HCT116 (cell line): ENCODE data around the gene RUNX1. TPM values are rescaled to one million over a fixed set of nuclear protein-coding genes. Genes with fewer than 3 reads are reported as not detected.

Experiments
- ATAC-seq: fragments of 200-7000 bp; cut with Tn5 transposase; 2 replicates; pipeline ENCODE4 v1.9.1; 2020; ENCODE audit warnings: mild to moderate bottlenecking, moderate library complexity
- BruUV-seq: library from RNA; stranded (reverse); fragments of 400-500 nt; replicated peaks from 2 replicates; lab custom pipeline; 2021; lab: Mats Ljungman, UMichigan
- CTCF ChIA-PET: fragments of 300-600 bp; sonication (Branson Sonifier 250); formaldehyde crosslinking; loops from one replicate; lab custom pipeline; 2021; ENCODE audit warnings: antibody characterized with exemption; lab: Charles Lee
- POLR2A ChIA-PET: fragments of 300-600, 350-600 bp; sonication (Branson Sonifier 250); formaldehyde crosslinking; loops from one replicate; lab custom pipeline; 2021; ENCODE audit warnings: antibody characterized with exemption; lab: Charles Lee
- RAD21 ChIA-PET, 2 experiments: fragments of 300-600 bp; sonication (Branson Sonifier 250); formaldehyde crosslinking; loops; one replicate each; lab custom pipeline; 2023; ENCODE audit warnings: low total read pairs in 2 of 2; ENCODE audit not compliant: uncharacterized antibody in 2 of 2, unreplicated experiment in 2 of 2, low non-redundant PET in 1 of 2; lab: Charles Lee
- DNase-seq: peaks from one replicate; pipeline ENCODE4 v3.0.0-alpha.2; 2010; ENCODE audit warnings: low read depth, low spot score
- H2AFZ ChIP-seq: fragments of 200-600 bp; shearing (Covaris generic), sonication (generic); 2 replicates; pipeline ENCODE4 v1.6.1; 2017; ENCODE audit warnings: low read depth, mixed run types, mixed read lengths, antibody characterized with exemption, low read length; ENCODE audit not compliant: poor library complexity, severe bottlenecking
- H3K27ac ChIP-seq: 2 replicates; pipeline ENCODE4 v1.5.1; 2012; ENCODE audit warnings: low read depth, low read length
- H3K27me3 ChIP-seq: fragments of 200-600 bp; sonication (generic); 2 replicates; pipeline ENCODE4 v1.6.1; 2016; ENCODE audit warnings: mixed run types, low read length, mixed read lengths; ENCODE audit not compliant: insufficient read depth
- H3K36me3 ChIP-seq, 2 experiments: fragments of 200-500 bp in 1 of 2; fragments of 200-600 bp in 1 of 2; sonication (Bioruptor generic) in 1 of 2; sonication (generic) in 1 of 2; 2 replicates each; pipeline versions ENCODE4 v1.5.1 to v1.6.1; 2014 to 2016; ENCODE audit warnings: low read length in 2 of 2, inconsistent platforms in 1 of 2, mixed read lengths in 1 of 2, mixed run types in 1 of 2; ENCODE audit not compliant: insufficient read depth in 2 of 2, control insufficient read depth in 1 of 2
- H3K4me1 ChIP-seq, 2 experiments: fragments of 200-600 bp in 1 of 2; sonication (generic) in 1 of 2; 2 replicates each; pipeline versions ENCODE4 v1.5.1 to v1.6.1; 2012 to 2017; ENCODE audit warnings: low read length in 2 of 2, inconsistent platforms in 1 of 2, mild to moderate bottlenecking in 1 of 2, mixed read lengths in 1 of 2, mixed run types in 1 of 2, moderate library complexity in 1 of 2; ENCODE audit not compliant: insufficient read depth in 2 of 2, control insufficient read depth in 1 of 2
- H3K4me2 ChIP-seq: fragments of 200-600 bp; sonication (generic); 2 replicates; pipeline ENCODE4 v1.6.1; 2017; ENCODE audit warnings: mixed run types, low read length, mixed read lengths
- H3K4me3 ChIP-seq, 2 experiments: fragments of 200-600 bp in 1 of 2; sonication (generic) in 1 of 2; replicated peaks in 1 of 2; 2 replicates each; pipeline ENCODE4 v1.5.1; 2011 to 2016; ENCODE audit warnings: low read length in 2 of 2, control low read depth in 1 of 2, low read depth in 1 of 2, mild to moderate bottlenecking in 1 of 2, mixed read lengths in 1 of 2, mixed run types in 1 of 2
- H3K79me2 ChIP-seq: fragments of 200-600 bp; sonication (generic); 2 replicates; pipeline ENCODE4 v1.6.1; 2017; ENCODE audit warnings: mild to moderate bottlenecking, mixed run types, low read length, moderate library complexity, mixed read lengths; ENCODE audit not compliant: insufficient read depth
- H3K9ac ChIP-seq: fragments of 200-600 bp; sonication (generic); 2 replicates; pipeline ENCODE4 v1.6.1; 2016; ENCODE audit warnings: low read length, mixed read lengths
- H3K9me2 ChIP-seq: fragments of 200-600 bp; sonication (generic), shearing (Covaris generic); 2 replicates; pipeline ENCODE4 v1.6.1; 2017; ENCODE audit warnings: mixed run types, mild to moderate bottlenecking, moderate library complexity; ENCODE audit not compliant: insufficient read depth
- H3K9me3 ChIP-seq, 2 experiments: fragments of 200-500 bp in 1 of 2; fragments of 200-600 bp in 1 of 2; sonication (Bioruptor generic) in 1 of 2; sonication (generic) in 1 of 2; 2 replicates each; pipeline ENCODE4 v1.6.1; 2014 to 2017; ENCODE audit warnings: low read length in 2 of 2, mixed read lengths in 2 of 2, inconsistent platforms in 1 of 2, low read depth in 1 of 2, mild to moderate bottlenecking in 1 of 2, mixed run types in 1 of 2, moderate library complexity in 1 of 2; ENCODE audit not compliant: control insufficient read depth in 1 of 2, insufficient read depth in 1 of 2
- H4K20me1 ChIP-seq: fragments of 200-600 bp; sonication (generic), shearing (Covaris generic); 2 replicates; pipeline ENCODE4 v1.6.1; 2017; ENCODE audit warnings: mixed run types, mild to moderate bottlenecking, moderate library complexity; ENCODE audit not compliant: insufficient read depth
- CBX3 ChIP-seq: IDR thresholded peaks from 2 replicates; pipeline ENCODE4 v1.6.1; 2012; ENCODE audit warnings: low read depth
- CEBPB ChIP-seq: IDR thresholded peaks from 2 replicates; pipeline ENCODE4 v1.6.1; 2012; ENCODE audit warnings: low read depth
- CTCF ChIP-seq, 3 experiments: fragments of 200-600 bp in 1 of 3; sonication (generic) in 1 of 3; IDR thresholded peaks in 2 of 3; conservative IDR thresholded peaks in 1 of 3; 2 replicates each; pipeline ENCODE4 v1.5.1; 2012 to 2017; ENCODE audit warnings: low read depth in 2 of 3, low read length in 2 of 3, antibody characterized with exemption in 1 of 3, borderline replicate concordance in 1 of 3, control low read depth in 1 of 3, mild to moderate bottlenecking in 1 of 3, mixed read lengths in 1 of 3, mixed run types in 1 of 3, moderate library complexity in 1 of 3; ENCODE audit not compliant: insufficient read depth in 1 of 3
- EGR1 ChIP-seq: IDR thresholded peaks from 2 replicates; pipeline ENCODE4 v1.6.1; 2012; ENCODE audit warnings: low read depth
- EZH2 ChIP-seq: fragments of 200-600 bp; sonication (generic); IDR thresholded peaks from 2 replicates; pipeline ENCODE4 v1.6.1; 2017; ENCODE audit warnings: antibody characterized with exemption, mixed run types
- EZH2phosphoT487 ChIP-seq: fragments of 200-600 bp; IDR thresholded peaks from 2 replicates; pipeline ENCODE4 v1.6.1; 2018; ENCODE audit warnings: antibody characterized with exemption, borderline replicate concordance
- FOSL1 ChIP-seq: IDR thresholded peaks from 2 replicates; pipeline ENCODE4 v1.6.1; 2012; ENCODE audit warnings: low read depth
- JUND ChIP-seq: IDR thresholded peaks from 2 replicates; pipeline ENCODE4 v1.6.1; 2012
- POLR2AphosphoS5 ChIP-seq: IDR thresholded peaks from 2 replicates; pipeline ENCODE4 v1.6.1; 2011; ENCODE audit warnings: mild to moderate bottlenecking, low read depth, low read length, moderate library complexity
- RAD21 ChIP-seq: IDR thresholded peaks from 2 replicates; pipeline ENCODE4 v1.6.1; 2012; ENCODE audit warnings: low read depth, mild to moderate bottlenecking
- SIN3A ChIP-seq: IDR thresholded peaks from 2 replicates; pipeline ENCODE4 v1.6.1; 2012; ENCODE audit warnings: low read depth
- SP1 ChIP-seq: IDR thresholded peaks from 2 replicates; pipeline ENCODE4 v1.6.1; 2012; ENCODE audit warnings: low read depth
- SRF ChIP-seq: IDR thresholded peaks from 2 replicates; pipeline ENCODE4 v1.6.1; 2012; ENCODE audit warnings: low read depth
- TCF7L2 ChIP-seq: IDR thresholded peaks from 2 replicates; pipeline ENCODE4 v1.7.0; 2011; ENCODE audit warnings: borderline replicate concordance, inconsistent platforms; ENCODE audit not compliant: insufficient read depth, insufficient read length; ENCODE audit errors: extremely low read depth
- ZBTB33 ChIP-seq: IDR thresholded peaks from 2 replicates; pipeline ENCODE4 v1.6.1; 2011; ENCODE audit warnings: mild to moderate bottlenecking, low read length, moderate library complexity; ENCODE audit not compliant: insufficient replicate concordance; ENCODE audit errors: extremely low read depth
- ZFX ChIP-seq: fragments of 450-650 bp; IDR thresholded peaks from 2 replicates; pipeline ENCODE4 v1.6.1; 2017
- intact Hi-C: fragments of 100-400 bp; cut with micrococcal nuclease; formaldehyde crosslinking; loops from 2 replicates; pipeline ENCODE4 v1.10.0; 2022
- total RNA-seq: library from RNA; stranded (reverse); gene quantifications from one replicate; pipeline ENCODE4 v1.2.1, GENCODE V29; 2021; ENCODE audit not compliant: unreplicated experiment

Gene RUNX1
- total RNA-seq, 1 experiment from 2014 or later, result 33.5 TPM

GRCh38 chr21:34888569-34889319 is 160.4 kb downstream of the RUNX1 start (continued):
- TF ChIP-seq ZBTB33, result peak; percentile 16

- Histone ChIP-seq H3K9me2 (no peaks in the 10 kb centered on the region), H4K20me1 (no peaks in the 10 kb centered on the region), H3K36me3 (peaks cover 0 to 5% of the 10 kb centered on the region in 2 experiments; a peak in 1 of 4 replicates), H3K27me3 (no peaks in the 10 kb centered on the region), H3K9ac (peak overlapping the region; percentile 87), H3K9me3 (no peaks in the 10 kb centered on the region), H3K27ac (peak overlapping the region; percentile 93), H2AFZ (no peak overlapping the region), H3K79me2 (peaks cover 52% of the 10 kb centered on the region), H3K4me3 (peak overlapping the region; percentile 68 to 81), H3K4me2 (peak overlapping the region; percentile 100), H3K4me1 (peaks cover 24 to 54% of the 10 kb centered on the region in 2 experiments)
- DNase-seq, result no peak
- ATAC-seq, result peak; percentile 38
- TSS peak; percentile 77 for BruUV-seq
- intact Hi-C loops, result loop anchor here (1.0 to 5.0 kb wide), 9 partner anchors 87 to 1045 kb away; no protein-coding TSS in a partner anchor
- CTCF ChIA-PET, result interaction anchor here (0.8 to 4.6 kb wide), 6 partner anchors 14 to 952 kb away, joined by 3 to 31 read pairs (median 4); no protein-coding TSS in a partner anchor
- POLR2A ChIA-PET, result interaction anchor here (0.6 to 3.9 kb wide), 25 partner anchors 8 to 951 kb away, joined by 3 to 33 read pairs (median 4); no protein-coding TSS in a partner anchor
- RAD21 ChIA-PET, result interaction anchor here (1.0 to 3.4 kb wide), 4 partner anchors 42 to 142 kb away, joined by 3 to 23 read pairs (median 8); no protein-coding TSS in a partner anchor
- TF ChIP-seq TCF7L2 (no peak), RAD21 (no peak), CTCF (IDR thresholded peaks at IDR 0.05 in 2 of 3, conservative IDR thresholded peaks at IDR 0.05 in 1 of 3; ENCODE audit: borderline replicate concordance in 1 of 3, insufficient read depth in 1 of 3, low read depth in 2 of 3, low read length in 2 of 3) (no peak), EGR1 (no peak), ZBTB33 (no peak), SIN3A (no peak), SP1 (no peak), ZFX (no peak), POLR2AphosphoS5 (no peak), EZH2 (no peak), JUND (no peak), FOSL1 (no peak), EZH2phosphoT487 (no peak), SRF (no peak), CBX3 (no peak), CEBPB (no peak)
These were observed 161.2 kb downstream of the RUNX1 start for GRCh38 chr21:34887725-34888568.
